PC-3 (cell line): ENCODE measurements around the gene SNX15. TPM values are rescaled to one million over a fixed set of nuclear protein-coding genes. Genes with fewer than 3 reads are reported as not detected.

ENCODE experiments used
- ATAC-seq: fragments of 200-7000 bp; cut with Tn5 transposase; 2 replicates; pipeline ENCODE4 v1.9.1; 2020; ENCODE audit warnings: mild to moderate bottlenecking, moderate library complexity
- BruUV-seq: library from RNA; stranded (reverse); fragments of 400-500 nt; replicated peaks from 2 replicates; lab custom pipeline; 2021; lab: Mats Ljungman, UMichigan
- CTCF ChIA-PET: fragments of 300-600 bp; sonication (Branson Sonifier 250); formaldehyde crosslinking; loops from one replicate; lab custom pipeline; 2022; ENCODE audit warnings: antibody characterized with exemption; lab: Charles Lee
- POLR2A ChIA-PET: fragments of 300-600 bp; sonication (Branson Sonifier 250); formaldehyde crosslinking; loops from one replicate; lab custom pipeline; 2022; ENCODE audit warnings: antibody characterized with exemption; ENCODE audit not compliant: unreplicated experiment; lab: Charles Lee
- DNase-seq: peaks from one replicate; pipeline ENCODE4 v3.0.0-alpha.2; 2015
- H2AFZ ChIP-seq: fragments of 300-600 bp; sonication (generic); 2 replicates; pipeline ENCODE4 v1.6.0; 2016; ENCODE audit warnings: antibody characterized with exemption, low read length
- H3F3A ChIP-seq: fragments of 300-600 bp; sonication (generic); one replicate; pipeline ENCODE4 v1.6.0; 2017; ENCODE audit warnings: antibody characterized with exemption, low read length, control low read depth, mild to moderate bottlenecking; ENCODE audit not compliant: unreplicated experiment
- H3K27ac ChIP-seq: fragments of 300-600 bp; sonication (generic); 2 replicates; pipeline ENCODE4 v1.5.1; 2016; ENCODE audit warnings: mild to moderate bottlenecking, low read length
- H3K27me3 ChIP-seq: fragments of 300-600 bp; sonication (generic); 2 replicates; pipeline ENCODE4 v1.6.1; 2016; ENCODE audit warnings: low read length, mixed read lengths
- H3K36me3 ChIP-seq: fragments of 300-600 bp; sonication (generic); 2 replicates; pipeline ENCODE4 v1.6.1; 2016; ENCODE audit warnings: low read depth, mixed run types, low read length, mixed read lengths
- H3K4me1 ChIP-seq: fragments of 300-600 bp; sonication (generic); 2 replicates; pipeline ENCODE4 v1.5.1; 2016; ENCODE audit warnings: low read length; ENCODE audit not compliant: insufficient read depth
- H3K4me2 ChIP-seq: fragments of 300-600 bp; sonication (generic); 2 replicates; pipeline ENCODE4 v1.6.0; 2016; ENCODE audit warnings: low read length
- H3K4me3 ChIP-seq: fragments of 300-600 bp; sonication (generic); 2 replicates; pipeline ENCODE4 v1.5.1; 2016; ENCODE audit warnings: mild to moderate bottlenecking, low read length, mixed read lengths
- H3K79me2 ChIP-seq: fragments of 300-600 bp; sonication (generic); 2 replicates; pipeline ENCODE4 v1.6.1; 2017; ENCODE audit warnings: low read length, mixed read lengths
- H3K9ac ChIP-seq: fragments of 300-600 bp; sonication (generic); 2 replicates; pipeline ENCODE4 v1.6.0; 2016; ENCODE audit warnings: mild to moderate bottlenecking, low read length
- H3K9me2 ChIP-seq: fragments of 300-600 bp; sonication (generic); replicated peaks from 2 replicates; pipeline ENCODE4 v1.6.1; 2016; ENCODE audit warnings: mixed run types, low read length, mixed read lengths
- H3K9me3 ChIP-seq: fragments of 300-600 bp; sonication (generic); 2 replicates; pipeline ENCODE4 v1.6.1; 2016; ENCODE audit warnings: low read length, mixed read lengths
- H4K20me1 ChIP-seq: fragments of 300-600 bp; sonication (generic); 2 replicates; pipeline ENCODE4 v1.6.1; 2016; ENCODE audit warnings: low read length, mixed read lengths
- EZH2 ChIP-seq: fragments of 300-600 bp; sonication (generic); IDR thresholded peaks from one replicate; pipeline ENCODE4 v1.6.1; 2017; ENCODE audit warnings: antibody characterized with exemption, mild to moderate bottlenecking, low read length; ENCODE audit not compliant: unreplicated experiment
- EZH2phosphoT487 ChIP-seq: fragments of 300-600 bp; sonication (generic); IDR thresholded peaks from 2 replicates; pipeline ENCODE4 v1.6.1; 2018; ENCODE audit warnings: mild to moderate bottlenecking, antibody characterized with exemption, low read length, borderline replicate concordance
- intact Hi-C: fragments of 100-400 bp; cut with micrococcal nuclease; formaldehyde crosslinking; loops from 2 replicates; pipeline ENCODE4 v1.9.0; 2023
- total RNA-seq: library from RNA; depleted of rRNA; stranded (reverse); fragments of >200 nt; gene quantifications from 2 replicates; pipeline ENCODE4 v1.2.3, GENCODE V29; 2014
- TF ChIP-seq, protein P1 (sequence below): fragments of 300-600 bp; sonication (generic); conservative IDR thresholded peaks from 2 replicates; pipeline ENCODE4 v1.5.1; 2017; ENCODE audit warnings: antibody characterized with exemption, low read depth, mild to moderate bottlenecking, low read length

Gene SNX15
- total RNA-seq, 1 experiment from 2014 or later, result 40.4 TPM

DNA sequence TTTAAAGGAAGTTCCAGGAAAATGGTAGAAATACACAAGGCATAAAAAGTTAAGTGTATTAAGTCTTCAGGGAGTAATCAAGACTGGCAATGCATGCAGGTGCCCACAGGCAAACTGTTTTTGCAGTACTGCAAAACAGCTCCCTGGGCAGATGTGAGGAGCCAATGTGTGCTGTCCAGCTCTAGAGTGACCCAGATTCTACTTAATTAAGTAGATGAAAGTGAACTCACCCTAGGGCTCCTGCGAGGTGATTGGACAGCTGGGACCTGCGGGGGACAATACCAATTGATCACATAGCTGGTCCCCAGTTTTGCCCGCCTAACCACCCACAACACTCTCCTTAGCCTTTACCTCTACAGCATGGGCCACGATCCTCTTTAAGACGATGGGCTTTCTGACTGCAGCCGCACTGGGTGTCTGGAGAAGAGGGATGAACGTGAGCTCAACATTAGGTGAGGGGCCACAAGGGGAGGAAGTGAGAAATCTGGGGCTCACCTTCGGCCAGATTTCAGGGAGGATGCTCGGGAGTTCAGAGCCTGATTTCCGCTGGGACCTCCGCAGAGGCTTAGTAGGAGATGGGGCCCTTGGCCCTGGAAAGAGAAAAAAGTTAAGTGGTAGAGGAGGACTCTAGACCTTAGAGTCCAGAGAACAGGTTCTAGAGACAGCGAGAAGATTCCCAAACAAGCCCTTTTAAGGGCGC lies 56.0 kb downstream of the SNX15 start:
- ChIA-PET POLR2A (interaction anchor here (0.6 kb wide), 1 partner anchor 39 kb away, joined by 3 read pairs; the partner anchor contains the start of gene FAU), CTCF (interaction anchor here (0.6 kb wide), 1 partner anchor 239 kb away, joined by 3 read pairs; no protein-coding TSS in a partner anchor)
- Histone ChIP-seq H3F3A (no peaks in the 10 kb centered on the region), H3K79me2 (peaks cover 71% of the 10 kb centered on the region), H4K20me1 (no peaks in the 10 kb centered on the region), H3K36me3 (peaks cover 43% of the 10 kb centered on the region), H3K4me2 (peak overlapping the region; percentile 91), H3K4me3 (peak overlapping the region; percentile 89), H3K27me3 (no peaks in the 10 kb centered on the region), H3K9me2 (no peaks in the 10 kb centered on the region), H3K9me3 (no peaks in the 10 kb centered on the region), H3K27ac (peak overlapping the region; percentile 63), H2AFZ (peak overlapping the region; percentile 82), H3K9ac (peak overlapping the region; percentile 96), H3K4me1 (peaks cover 21% of the 10 kb centered on the region)
- TF ChIP-seq EZH2phosphoT487, result no peak
- no peak for TF ChIP-seq EZH2
- TF ChIP-seq, protein P1, sequence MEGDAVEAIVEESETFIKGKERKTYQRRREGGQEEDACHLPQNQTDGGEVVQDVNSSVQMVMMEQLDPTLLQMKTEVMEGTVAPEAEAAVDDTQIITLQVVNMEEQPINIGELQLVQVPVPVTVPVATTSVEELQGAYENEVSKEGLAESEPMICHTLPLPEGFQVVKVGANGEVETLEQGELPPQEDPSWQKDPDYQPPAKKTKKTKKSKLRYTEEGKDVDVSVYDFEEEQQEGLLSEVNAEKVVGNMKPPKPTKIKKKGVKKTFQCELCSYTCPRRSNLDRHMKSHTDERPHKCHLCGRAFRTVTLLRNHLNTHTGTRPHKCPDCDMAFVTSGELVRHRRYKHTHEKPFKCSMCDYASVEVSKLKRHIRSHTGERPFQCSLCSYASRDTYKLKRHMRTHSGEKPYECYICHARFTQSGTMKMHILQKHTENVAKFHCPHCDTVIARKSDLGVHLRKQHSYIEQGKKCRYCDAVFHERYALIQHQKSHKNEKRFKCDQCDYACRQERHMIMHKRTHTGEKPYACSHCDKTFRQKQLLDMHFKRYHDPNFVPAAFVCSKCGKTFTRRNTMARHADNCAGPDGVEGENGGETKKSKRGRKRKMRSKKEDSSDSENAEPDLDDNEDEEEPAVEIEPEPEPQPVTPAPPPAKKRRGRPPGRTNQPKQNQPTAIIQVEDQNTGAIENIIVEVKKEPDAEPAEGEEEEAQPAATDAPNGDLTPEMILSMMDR, result no peak
- DNase-seq (no peak), ATAC-seq (peak; percentile 2; the same call in 1 of the 2 replicates)
- intact Hi-C loops, result no loop called here
- BruUV-seq, result TSS peak; percentile 63

GRCh38 chr11:65083834-65084597 lies 56.8 kb downstream of the SNX15 start, which contains the start of the genes CDCA5 and ZFPL1:
CDCA5 (minus strand) TSS chr11:65084040; CDS start chr11:65083978, 62 bp downstream.
ZFPL1 (plus strand) TSS chr11:65084222; CDS start chr11:65084699, 477 bp downstream.
- TF ChIP-seq, protein P1, result no peak
- TF ChIP-seq EZH2 (no peak), EZH2phosphoT487 (no peak)
- peak within 1 kb of the TSS; percentile 96 for H3K9ac ChIP-seq
- peak within 1 kb of the TSS; percentile 82 for H2AFZ ChIP-seq
- CTCF ChIA-PET, result no interaction called here
- H3K27ac ChIP-seq, result peak within 1 kb of the TSS; percentile 63
- H3K4me3 ChIP-seq, result peak within 1 kb of the TSS; percentile 89
- no peaks in the 10 kb centered on the region for H3K9me3 ChIP-seq
- peaks cover 35% of the 10 kb centered on the region for H3K36me3 ChIP-seq
- H4K20me1 ChIP-seq, result no peaks in the 10 kb centered on the region
- DNase-seq, result peak; percentile 98
- ATAC-seq, result peak; percentile 92
- H3K27me3 ChIP-seq, result no peaks in the 10 kb centered on the region
- peaks cover 21% of the 10 kb centered on the region for H3K4me1 ChIP-seq
- H3F3A ChIP-seq, result no peaks in the 10 kb centered on the region
- no TSS peak for BruUV-seq
- intact Hi-C loops, result loop anchor here (2.0 kb wide), 2 partner anchors 41 to 167 kb away; partner anchors contain the start of gene ATG2A
- H3K79me2 ChIP-seq, result peaks cover 63% of the 10 kb centered on the region
- no peaks in the 10 kb centered on the region for H3K9me2 ChIP-seq
- POLR2A ChIA-PET, result no interaction called here
- peak within 1 kb of the TSS; percentile 91 for H3K4me2 ChIP-seq
